ENCODE measurements around the gene KMT2C.
"Not testable (repeated sequence)": the region's sequence is repeated elsewhere in the genome, so short reads cannot be mapped to it uniquely, and the experiment has no call there.

KMT2C gene

DNA sequence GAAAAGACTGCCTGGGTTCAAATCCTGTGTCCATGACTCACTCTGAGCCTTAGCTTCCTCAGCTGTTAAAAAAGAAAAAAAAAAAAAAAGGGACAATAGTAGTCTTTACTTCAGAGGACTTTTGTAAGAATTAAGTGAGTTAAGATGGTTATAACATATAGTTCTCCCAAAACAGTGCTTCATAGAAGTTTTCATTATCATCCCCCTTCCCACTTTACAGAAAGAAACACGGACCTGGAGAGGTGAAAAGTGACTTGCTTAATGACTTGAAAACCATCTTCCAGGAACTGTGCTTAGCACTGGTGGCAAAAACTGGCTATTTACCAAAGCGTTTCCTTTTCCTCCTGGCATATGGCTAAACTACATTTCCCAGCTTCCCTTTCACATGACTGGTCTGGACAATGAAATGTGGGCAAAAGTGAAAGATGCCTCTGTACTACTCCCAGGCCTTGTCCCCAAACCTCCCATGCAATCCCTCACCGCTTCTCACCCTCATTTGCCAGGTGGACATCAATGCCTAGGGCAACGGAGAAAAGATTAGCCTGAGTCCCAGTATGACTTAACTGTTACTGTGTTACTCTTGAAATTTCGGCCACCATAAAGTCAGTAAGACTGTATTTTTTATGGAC lies 49.6 kb downstream of the KMT2C start:
- H3K4me3 Mint-ChIP-seq, H3K9me3 Mint-ChIP-seq, H3K36me3 Mint-ChIP-seq, H3K27me3 Mint-ChIP-seq, H3K27ac Mint-ChIP-seq: not testable (repeated sequence)
- peaks cover 20% of the 10 kb centered on the region for H3K4me1 Mint-ChIP-seq

- H3K4me1 Mint-ChIP-seq, result peaks cover 27% of the 10 kb centered on the region
- not testable (repeated sequence) for H3K9me3 Mint-ChIP-seq, H3K27me3 Mint-ChIP-seq, H3K36me3 Mint-ChIP-seq, H3K27ac Mint-ChIP-seq, H3K4me3 Mint-ChIP-seq
Observed at GRCh38 chr7:152384235-152385200, 51.3 kb downstream of the KMT2C start.

GRCh38 chr7:152383341-152384234 lies 52.2 kb downstream of the KMT2C start:
- no peaks in the 10 kb centered on the region for H3K36me3 Mint-ChIP-seq
- H3K27ac Mint-ChIP-seq, result no peak overlapping the region
- H3K4me3 Mint-ChIP-seq, result no peak overlapping the region
- H3K9me3 Mint-ChIP-seq, result no peaks in the 10 kb centered on the region
- no peaks in the 10 kb centered on the region for H3K27me3 Mint-ChIP-seq
- peaks cover 36% of the 10 kb centered on the region for H3K4me1 Mint-ChIP-seq

DNA sequence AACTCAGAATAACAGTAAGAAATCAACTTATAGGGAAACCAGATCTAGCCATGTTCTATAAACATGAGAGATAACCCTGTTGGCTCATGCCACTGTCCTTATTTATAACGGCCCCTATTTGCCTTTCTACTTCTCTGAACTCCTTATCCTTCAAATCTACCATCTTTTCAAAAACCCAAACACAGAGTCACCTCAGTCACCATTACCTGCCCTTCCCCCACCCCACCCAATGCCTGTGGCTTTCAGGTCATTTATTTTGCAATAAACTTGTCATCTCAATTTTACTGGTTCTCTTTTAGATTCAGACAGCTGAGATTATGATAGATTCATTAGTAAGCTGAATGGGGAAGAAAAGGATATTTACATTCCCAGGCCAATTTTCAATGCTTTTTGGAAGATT lies 53.6 kb downstream of the KMT2C start:
- Mint-ChIP-seq H3K9me3 (no peaks in the 10 kb centered on the region), H3K27me3 (no peaks in the 10 kb centered on the region), H3K36me3 (peaks cover 2% of the 10 kb centered on the region), H3K4me3 (no peak overlapping the region), H3K27ac (no peak overlapping the region), H3K4me1 (peaks cover 47% of the 10 kb centered on the region)

- peaks cover 49% of the 10 kb centered on the region for H3K4me1 Mint-ChIP-seq
- not testable (repeated sequence) for H3K9me3 Mint-ChIP-seq, H3K27me3 Mint-ChIP-seq, H3K4me3 Mint-ChIP-seq, H3K27ac Mint-ChIP-seq, H3K36me3 Mint-ChIP-seq
Observed at GRCh38 chr7:152380931-152381578, 54.7 kb downstream of the KMT2C start.

- H3K4me1 Mint-ChIP-seq, result peaks cover 55% of the 10 kb centered on the region
- H3K27ac Mint-ChIP-seq, H3K4me3 Mint-ChIP-seq, H3K36me3 Mint-ChIP-seq, H3K27me3 Mint-ChIP-seq, H3K9me3 Mint-ChIP-seq: not testable (repeated sequence)
Observed at GRCh38 chr7:152378497-152378896, 57.3 kb downstream of the KMT2C start.

GRCh38 chr7:152376716-152377484 lies 58.9 kb downstream of the KMT2C start:
- not testable (repeated sequence) for H3K27ac Mint-ChIP-seq, H3K27me3 Mint-ChIP-seq, H3K4me3 Mint-ChIP-seq, H3K36me3 Mint-ChIP-seq, H3K9me3 Mint-ChIP-seq
- peaks cover 69% of the 10 kb centered on the region for H3K4me1 Mint-ChIP-seq

DNA sequence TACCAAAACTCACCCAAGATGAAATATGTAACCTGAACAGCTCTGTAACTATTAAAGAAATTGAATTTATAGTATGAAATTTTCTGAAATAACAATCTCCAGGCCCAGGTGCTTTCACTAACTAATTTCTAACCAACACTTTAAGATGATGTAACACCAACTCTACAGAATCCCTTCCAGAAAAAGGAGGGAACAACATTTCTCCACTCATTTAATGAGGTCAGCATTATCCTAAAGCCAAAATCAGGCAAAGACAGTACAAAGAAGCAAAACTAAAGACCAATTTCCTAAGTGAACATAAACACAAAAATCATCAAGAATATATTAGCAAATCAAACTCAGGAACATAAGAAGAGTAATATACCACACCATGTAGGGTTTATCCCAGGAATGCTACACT lies 65.5 kb downstream of the KMT2C start:
- no peak overlapping the region for H3K4me3 Mint-ChIP-seq
- H3K27ac Mint-ChIP-seq, result peak overlapping the region; percentile 14
- peaks cover 5% of the 10 kb centered on the region for H3K9me3 Mint-ChIP-seq
- H3K36me3 Mint-ChIP-seq, result peaks cover 18% of the 10 kb centered on the region
- no peaks in the 10 kb centered on the region for H3K27me3 Mint-ChIP-seq
- peaks cover 68% of the 10 kb centered on the region for H3K4me1 Mint-ChIP-seq

DNA sequence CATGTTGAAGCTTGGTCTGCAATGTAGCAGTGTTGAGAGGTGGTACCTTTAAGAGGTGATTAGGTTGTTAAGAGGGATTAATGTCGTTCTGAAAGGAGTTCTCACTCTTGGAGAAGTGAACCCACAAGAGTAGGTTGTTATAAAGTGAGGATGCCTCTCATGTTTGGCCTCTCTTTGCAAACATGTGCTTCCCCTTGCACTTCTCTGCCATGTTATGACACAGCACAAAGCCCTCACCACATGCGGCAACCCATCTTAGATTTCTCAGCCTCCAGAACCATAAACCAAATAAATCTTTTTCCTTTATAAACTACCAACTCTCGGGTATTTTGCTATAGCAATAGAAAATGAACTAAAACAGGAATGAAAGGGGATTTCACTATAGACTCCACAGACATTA lies 66.3 kb downstream of the KMT2C start:
- peak overlapping the region; percentile 9 for H3K27ac Mint-ChIP-seq
- peaks cover 76% of the 10 kb centered on the region for H3K4me1 Mint-ChIP-seq
- no peak overlapping the region for H3K4me3 Mint-ChIP-seq
- peaks cover 5% of the 10 kb centered on the region for H3K9me3 Mint-ChIP-seq
- peaks cover 18% of the 10 kb centered on the region for H3K36me3 Mint-ChIP-seq
- H3K27me3 Mint-ChIP-seq, result no peaks in the 10 kb centered on the region

- peaks cover 9% of the 10 kb centered on the region for H3K9me3 Mint-ChIP-seq
- no peak overlapping the region for H3K4me3 Mint-ChIP-seq
- H3K36me3 Mint-ChIP-seq, result peaks cover 18% of the 10 kb centered on the region
- no peaks in the 10 kb centered on the region for H3K27me3 Mint-ChIP-seq
- H3K4me1 Mint-ChIP-seq, result peaks cover 81% of the 10 kb centered on the region
- H3K27ac Mint-ChIP-seq, result no peak overlapping the region
Observed at GRCh38 chr7:152367170-152367569, 68.6 kb downstream of the KMT2C start.

DNA sequence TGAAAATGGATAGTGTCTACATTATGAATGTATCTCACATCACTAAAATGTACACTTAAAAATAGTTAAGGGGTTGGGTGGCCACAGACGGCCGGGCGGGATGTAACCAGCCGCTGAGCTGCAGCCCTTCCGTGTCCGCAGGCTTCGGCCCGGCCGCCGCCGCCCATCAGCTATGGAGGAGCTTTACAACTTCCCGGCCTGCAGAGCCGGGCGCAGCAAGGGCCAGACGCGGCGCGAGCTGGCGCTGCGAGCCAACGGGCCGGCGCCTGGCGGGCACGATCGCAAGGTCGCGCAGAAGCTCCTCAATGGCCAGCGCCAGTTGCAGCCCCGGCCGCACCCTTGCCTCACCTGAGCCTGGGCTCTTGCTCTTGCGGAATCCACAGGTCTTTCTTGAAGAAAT lies 69.1 kb downstream of the KMT2C start:
- Mint-ChIP-seq H3K27ac (no peak overlapping the region), H3K9me3 (peaks cover 9% of the 10 kb centered on the region), H3K27me3 (no peaks in the 10 kb centered on the region), H3K4me1 (peaks cover 83% of the 10 kb centered on the region), H3K36me3 (peaks cover 16% of the 10 kb centered on the region), H3K4me3 (no peak overlapping the region)

- Mint-ChIP-seq H3K4me1 (peaks cover 79% of the 10 kb centered on the region), H3K4me3 (no peak overlapping the region), H3K27me3 (no peaks in the 10 kb centered on the region), H3K9me3 (peaks cover 9% of the 10 kb centered on the region), H3K27ac (no peak overlapping the region), H3K36me3 (peaks cover 15% of the 10 kb centered on the region)
Observed at GRCh38 chr7:152365982-152366603, 69.7 kb downstream of the KMT2C start.

GRCh38 chr7:152363798-152364197 lies 72.0 kb downstream of the KMT2C start:
- Mint-ChIP-seq H3K4me3 (no peak overlapping the region), H3K27me3 (no peaks in the 10 kb centered on the region), H3K4me1 (peaks cover 62% of the 10 kb centered on the region), H3K36me3 (peaks cover 15% of the 10 kb centered on the region), H3K27ac (no peak overlapping the region), H3K9me3 (peaks cover 9% of the 10 kb centered on the region)

- peaks cover 9% of the 10 kb centered on the region for H3K36me3 Mint-ChIP-seq
- H3K27ac Mint-ChIP-seq, result peak overlapping the region; percentile 85
- peak overlapping the region; percentile 34 for H3K4me3 Mint-ChIP-seq
- H3K9me3 Mint-ChIP-seq, result peaks cover 9% of the 10 kb centered on the region
- H3K27me3 Mint-ChIP-seq, result no peaks in the 10 kb centered on the region
- peaks cover 54% of the 10 kb centered on the region for H3K4me1 Mint-ChIP-seq
Observed at GRCh38 chr7:152362128-152362926, 73.5 kb downstream of the KMT2C start.
